HEK293T (cell line): ENCODE measurements around the gene C11orf21.

Source experiments
- FOXM1 ChIP-seq: fragments of 450-650 bp; IDR thresholded peaks from 2 replicates; pipeline ENCODE4 v1.6.1; 2017; ENCODE audit warnings: mild to moderate bottlenecking, borderline replicate concordance
- HDGF ChIP-seq: fragments of 450-650 bp; IDR thresholded peaks from 2 replicates; pipeline ENCODE4 v1.6.1; 2017; ENCODE audit warnings: antibody characterized with exemption, borderline replicate concordance
- L3MBTL2 ChIP-seq: fragments of 450-650 bp; conservative IDR thresholded peaks from 2 replicates; pipeline ENCODE4 v1.6.1; 2016; ENCODE audit warnings: mild to moderate bottlenecking
- LEF1 ChIP-seq: fragments of 450-650 bp; IDR thresholded peaks from 2 replicates; pipeline ENCODE4 v1.6.1; 2017; ENCODE audit warnings: mild to moderate bottlenecking, borderline replicate concordance
- SP1 ChIP-seq: fragments of 450-650 bp; IDR thresholded peaks from 2 replicates; pipeline ENCODE4 v1.6.1; 2017
- SUZ12 ChIP-seq: fragments of 450-650 bp; IDR thresholded peaks from 2 replicates; pipeline ENCODE4 v1.6.1; 2016; ENCODE audit warnings: mild to moderate bottlenecking
- TARDBP ChIP-seq: fragments of 450-650 bp; IDR thresholded peaks from 2 replicates; pipeline ENCODE4 v1.6.1; 2016
- TF ChIP-seq, protein P1 (sequence below): fragments of 450-650 bp; IDR thresholded peaks from 2 replicates; pipeline ENCODE4 v1.6.1; 2016

DNA sequence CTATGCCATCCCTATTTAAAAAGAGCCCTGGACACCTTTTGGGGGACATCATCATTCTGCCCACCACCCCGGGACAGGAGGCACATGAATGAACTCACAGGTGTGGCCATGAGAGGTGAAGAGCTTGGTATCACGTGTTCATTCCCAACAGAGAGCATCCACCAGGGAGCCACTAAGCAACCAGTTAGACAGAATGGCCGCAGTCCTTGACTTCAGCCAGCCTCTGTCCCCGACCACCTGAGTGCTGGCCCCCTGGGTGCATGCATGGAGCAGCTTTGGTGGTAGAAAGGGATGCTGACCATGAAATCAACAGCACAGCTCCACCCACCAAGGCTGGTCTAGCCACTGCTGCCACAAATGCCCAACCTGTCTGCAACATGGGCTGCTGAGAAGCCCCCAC lies 44.3 kb upstream of the C11orf21 start:
- TF ChIP-seq SP1 (no peak), HDGF (no peak), TARDBP (no peak), LEF1 (no peak), SUZ12 (no peak), L3MBTL2 (no peak), FOXM1 (no peak)
- TF ChIP-seq, protein P1, sequence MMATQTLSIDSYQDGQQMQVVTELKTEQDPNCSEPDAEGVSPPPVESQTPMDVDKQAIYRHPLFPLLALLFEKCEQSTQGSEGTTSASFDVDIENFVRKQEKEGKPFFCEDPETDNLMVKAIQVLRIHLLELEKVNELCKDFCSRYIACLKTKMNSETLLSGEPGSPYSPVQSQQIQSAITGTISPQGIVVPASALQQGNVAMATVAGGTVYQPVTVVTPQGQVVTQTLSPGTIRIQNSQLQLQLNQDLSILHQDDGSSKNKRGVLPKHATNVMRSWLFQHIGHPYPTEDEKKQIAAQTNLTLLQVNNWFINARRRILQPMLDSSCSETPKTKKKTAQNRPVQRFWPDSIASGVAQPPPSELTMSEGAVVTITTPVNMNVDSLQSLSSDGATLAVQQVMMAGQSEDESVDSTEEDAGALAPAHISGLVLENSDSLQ = no peak
